Left forelimb (tissue), 1 donor: ENCODE data around the gene STARD13.

Experiments
- DNase-seq: peaks from one replicate; pipeline ENCODE4 v3.0.0-alpha.2; 2018; ENCODE audit warnings: low spot score

Gene STARD13

GRCh38 chr13:33310245-33311038 is 24.9 kb upstream of the STARD13 start:
- no peak for DNase-seq

GRCh38 chr13:33308863-33309262 is 23.3 kb upstream of the STARD13 start:
- DNase-seq = no peak

- DNase-seq = no peak
These were observed 22.3 kb upstream of the STARD13 start for GRCh38 chr13:33307843-33308242.

- DNase-seq = no peak
These were observed 18.5 kb upstream of the STARD13 start for GRCh38 chr13:33303855-33304597.

GRCh38 chr13:33299626-33300025 is 14.1 kb upstream of the STARD13 start:
- no peak for DNase-seq

- DNase-seq = no peak
These were observed 11.4 kb upstream of the STARD13 start for GRCh38 chr13:33296793-33297425.

- DNase-seq = no peak
These were observed 7.2 kb upstream of the STARD13 start for GRCh38 chr13:33292712-33293111.

- DNase-seq = no peak
These were observed 4.9 kb upstream of the STARD13 start for GRCh38 chr13:33290421-33290965.

- no peak for DNase-seq
These were observed 4.4 kb upstream of the STARD13 start for GRCh38 chr13:33289966-33290365.

- DNase-seq = no peak
These were observed 1.8 kb upstream of the STARD13 start for GRCh38 chr13:33287142-33287882.

- no peak for DNase-seq
These were observed 573 bp upstream of the STARD13 start for GRCh38 chr13:33286128-33286527.

- DNase-seq = no peak
These were observed 639 bp downstream of the STARD13 start for GRCh38 chr13:33284916-33285315.

GRCh38 chr13:33284031-33284430 is 1.5 kb downstream of the STARD13 start:
- no peak for DNase-seq

- no peak for DNase-seq
These were observed 2.2 kb downstream of the STARD13 start for GRCh38 chr13:33283195-33283911.

- DNase-seq = no peak
These were observed 3.5 kb downstream of the STARD13 start for GRCh38 chr13:33281951-33282595.

GRCh38 chr13:33280923-33281322 is 4.6 kb downstream of the STARD13 start:
- no peak for DNase-seq

- DNase-seq = no peak
These were observed 5.2 kb downstream of the STARD13 start for GRCh38 chr13:33280279-33280905.

GRCh38 chr13:33279414-33280278 is 5.9 kb downstream of the STARD13 start:
- no peak for DNase-seq

GRCh38 chr13:33278913-33279312 is 6.6 kb downstream of the STARD13 start:
- DNase-seq = no peak
